Stimulated activated CD4-positive, alpha-beta T cell treated with anti-CD3 and anti-CD28 coated beads, Interleukin-4, amount 100 ng/mL, for 48 hours (primary cell): ENCODE results near the gene GPR161.
"Not testable (repeated sequence)": the region's sequence is repeated elsewhere in the genome, so short reads cannot be mapped to it uniquely, and the experiment has no call there.

Experiments
- DNase-seq, 2 donors: peaks; one replicate each; pipeline ENCODE4 v3.0.0-alpha.2; 2020; ENCODE audit warnings: low read depth in 2 of 2

Gene GPR161, protein sequence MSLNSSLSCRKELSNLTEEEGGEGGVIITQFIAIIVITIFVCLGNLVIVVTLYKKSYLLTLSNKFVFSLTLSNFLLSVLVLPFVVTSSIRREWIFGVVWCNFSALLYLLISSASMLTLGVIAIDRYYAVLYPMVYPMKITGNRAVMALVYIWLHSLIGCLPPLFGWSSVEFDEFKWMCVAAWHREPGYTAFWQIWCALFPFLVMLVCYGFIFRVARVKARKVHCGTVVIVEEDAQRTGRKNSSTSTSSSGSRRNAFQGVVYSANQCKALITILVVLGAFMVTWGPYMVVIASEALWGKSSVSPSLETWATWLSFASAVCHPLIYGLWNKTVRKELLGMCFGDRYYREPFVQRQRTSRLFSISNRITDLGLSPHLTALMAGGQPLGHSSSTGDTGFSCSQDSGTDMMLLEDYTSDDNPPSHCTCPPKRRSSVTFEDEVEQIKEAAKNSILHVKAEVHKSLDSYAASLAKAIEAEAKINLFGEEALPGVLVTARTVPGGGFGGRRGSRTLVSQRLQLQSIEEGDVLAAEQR

DNA sequence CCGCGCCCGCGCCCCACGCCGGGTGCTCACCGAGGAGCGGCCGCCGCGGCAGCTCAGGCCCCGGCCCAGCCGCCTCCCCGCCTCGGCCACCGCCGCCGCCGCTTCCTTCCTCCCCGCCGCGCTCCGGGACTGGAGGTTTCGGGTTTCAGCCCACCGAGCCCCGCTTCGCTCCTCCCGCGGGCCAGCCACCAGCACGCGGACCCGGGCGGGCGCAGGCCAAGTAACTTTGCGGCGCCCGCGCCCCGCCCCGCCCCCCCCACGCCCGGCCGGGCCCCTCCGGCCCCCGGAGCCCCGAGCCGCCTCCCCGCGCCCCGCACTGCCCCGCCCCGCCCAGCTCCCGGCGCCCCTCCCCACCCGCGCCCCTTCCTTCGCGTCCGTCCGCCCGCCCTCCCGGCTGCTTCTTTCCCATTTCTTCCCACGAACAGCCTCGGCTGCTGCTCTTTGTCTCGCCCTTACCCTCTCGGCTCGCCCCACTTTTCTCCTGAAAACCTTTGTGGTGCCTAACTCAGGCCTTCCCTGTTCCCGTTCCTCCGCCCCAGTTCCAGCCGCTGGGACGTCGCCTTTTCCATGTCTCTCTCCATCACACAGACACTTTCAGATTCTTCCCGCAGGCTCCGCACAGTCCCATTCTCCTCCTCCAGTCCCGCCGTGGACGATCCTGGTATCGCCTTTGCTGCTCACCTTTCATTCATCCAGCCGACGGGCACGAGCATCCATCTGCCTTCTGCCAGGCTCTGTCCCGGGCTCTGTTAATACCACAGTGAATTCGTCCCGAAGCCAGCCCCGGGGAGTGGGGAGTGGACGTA is at the start of gene GPR161:
Gene GPR161, minus strand, starts transcription at position 222 of the 806 bp plus-strand sequence. CDS start 32,080 bp downstream, outside the sequence.
- DNase-seq: peak in 1 of 2 donors; percentile 16

DNA sequence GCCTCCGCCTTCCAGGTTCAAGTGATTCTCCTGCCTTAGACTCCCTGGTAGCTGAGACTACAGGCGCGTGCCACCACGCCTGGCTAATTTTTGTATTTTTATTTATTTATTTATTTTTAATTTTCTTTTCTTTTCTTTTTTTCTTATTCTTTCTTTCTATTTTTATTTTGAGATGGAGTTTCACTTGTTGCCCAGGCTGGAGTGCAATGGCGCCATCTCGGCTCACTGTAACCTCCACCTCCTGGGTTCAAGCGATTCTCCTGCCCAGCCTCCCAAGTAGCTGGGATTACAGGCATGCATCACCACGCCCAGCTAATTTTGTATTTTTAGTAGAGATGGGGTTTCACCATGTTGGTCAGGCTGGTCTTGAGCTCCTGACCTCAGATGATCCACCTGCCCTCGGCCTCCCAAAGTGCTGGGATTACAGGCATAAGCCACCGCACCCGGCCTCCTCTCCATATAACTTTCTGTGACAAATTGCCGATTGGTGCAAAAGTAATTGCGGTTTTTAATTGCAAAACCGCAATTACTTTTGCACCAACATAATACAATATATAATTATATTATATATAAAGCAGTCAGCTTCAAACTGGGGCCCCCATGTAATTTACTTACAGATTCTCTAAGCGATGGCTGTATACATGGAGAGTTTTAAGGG is 44.5 kb upstream of the GPR161 start:
- DNase-seq: not testable (repeated sequence)

DNA sequence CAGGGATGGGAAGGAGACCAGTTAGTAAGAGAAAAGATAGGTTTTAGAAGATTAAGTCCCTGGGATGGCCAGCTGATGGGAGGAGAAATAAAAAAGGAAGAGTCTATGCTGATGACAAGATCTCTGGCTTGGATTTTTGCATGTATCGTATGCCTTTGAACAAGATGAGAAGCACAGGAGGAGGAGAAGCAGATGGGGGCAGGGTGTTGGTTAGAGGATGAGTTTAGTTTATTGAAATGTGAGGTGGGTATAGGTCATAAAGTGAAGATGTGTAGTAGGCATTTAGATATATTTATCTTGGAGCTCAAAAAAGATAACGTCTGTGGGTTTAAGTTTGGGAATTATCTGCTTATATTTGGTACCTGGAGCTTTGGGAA is 43.4 kb upstream of the GPR161 start:
- no peak for DNase-seq

DNA sequence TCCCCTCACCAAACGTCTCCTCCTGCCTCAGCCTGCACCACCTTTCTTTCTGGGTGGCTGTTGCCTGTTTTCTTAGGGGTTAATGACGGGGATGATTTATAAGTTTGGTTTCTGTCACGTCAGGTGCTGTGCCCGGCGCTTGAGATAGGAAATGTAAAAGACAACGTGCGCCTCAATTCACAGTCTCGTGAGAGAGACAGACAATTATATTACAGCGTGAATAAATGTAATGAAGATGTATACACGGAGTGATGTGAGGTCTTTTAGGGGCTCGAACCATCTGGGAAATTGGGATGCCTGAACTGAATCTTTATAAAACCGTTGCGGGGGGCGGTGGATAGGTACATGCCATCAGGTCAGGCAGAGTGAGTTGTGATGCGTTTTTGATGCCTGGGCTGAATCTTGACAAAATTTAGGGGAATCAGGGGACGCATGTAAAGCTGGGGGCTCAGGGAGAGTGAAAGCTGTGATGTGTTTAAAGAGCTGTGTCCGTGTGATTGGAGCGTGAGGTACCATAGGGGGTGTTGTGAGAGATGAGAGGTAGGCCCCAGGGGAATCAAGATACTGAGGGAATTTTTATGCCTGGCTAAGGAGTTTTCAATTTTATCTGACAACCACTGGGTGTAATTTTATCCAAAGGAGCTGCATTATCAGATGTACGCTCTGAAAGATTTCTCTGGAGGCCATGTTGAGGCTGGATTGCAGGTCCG is 42.9 kb upstream of the GPR161 start:
- peak in 1 of 2 donors; percentile 1 for DNase-seq

DNA sequence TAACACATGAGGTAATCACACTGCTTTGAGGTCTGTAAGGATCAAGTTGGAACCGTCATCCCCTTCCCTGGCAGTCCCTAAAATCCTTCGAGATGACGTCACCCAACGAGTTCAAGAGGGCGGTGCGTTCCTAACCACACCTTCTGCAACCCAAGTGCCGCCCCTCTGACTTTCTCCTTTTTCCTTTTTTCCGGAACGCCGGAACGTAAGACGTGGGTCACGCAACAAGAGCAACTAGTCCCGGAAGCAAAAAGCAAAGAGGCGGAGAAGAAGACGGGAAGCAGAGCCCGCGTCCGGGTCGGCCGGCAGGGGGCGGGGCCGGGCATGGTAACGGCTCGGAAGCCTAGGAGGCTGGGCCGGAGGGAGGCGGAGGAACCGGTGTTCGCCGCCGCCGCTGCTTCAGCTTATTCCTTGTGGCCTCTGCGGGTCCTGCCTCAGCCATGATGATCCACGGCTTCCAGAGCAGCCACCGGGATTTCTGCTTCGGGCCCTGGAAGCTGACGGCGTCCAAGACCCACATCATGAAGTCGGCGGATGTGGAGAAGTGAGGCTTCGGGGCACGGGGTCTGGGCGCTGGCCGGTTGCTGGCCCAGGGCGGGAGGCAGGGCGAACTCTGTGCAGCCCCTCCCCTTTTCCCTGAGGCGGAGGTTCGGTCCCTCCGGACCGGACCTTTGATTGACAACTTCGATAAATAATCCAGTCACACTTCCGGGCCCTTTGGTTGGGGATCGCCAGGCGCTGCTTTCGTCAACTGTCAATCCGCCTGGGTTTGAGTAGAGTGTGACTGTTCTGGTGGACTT is 42.1 kb upstream of the GPR161 start, which contains the start of gene TIPRL:
Gene TIPRL, plus strand, starts transcription at position 325 of the 800 bp plus-strand sequence. Its CDS starts 116 bp downstream, at position 441.
- peak; percentile 90 to 95 for DNase-seq

DNA sequence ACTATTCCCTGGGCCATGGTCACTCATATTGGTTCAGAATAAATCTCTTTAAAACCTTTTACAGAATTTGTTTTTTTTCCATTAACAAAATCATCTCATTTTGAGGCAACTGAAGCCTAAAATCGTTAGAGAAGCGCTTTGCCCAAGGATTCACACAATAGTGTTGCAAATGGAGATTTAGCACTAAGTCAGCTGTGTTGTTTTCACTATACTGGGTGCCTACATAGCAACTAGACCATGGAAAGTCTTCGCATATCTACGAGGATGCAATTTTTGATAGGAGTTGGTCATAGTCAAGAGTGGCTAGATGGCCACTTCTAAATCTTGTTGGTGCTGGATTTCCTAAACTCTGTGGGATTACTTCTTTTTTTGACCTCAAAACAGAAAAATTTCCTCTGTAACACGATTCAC is 41.5 kb upstream of the GPR161 start:
- no peak for DNase-seq

DNA sequence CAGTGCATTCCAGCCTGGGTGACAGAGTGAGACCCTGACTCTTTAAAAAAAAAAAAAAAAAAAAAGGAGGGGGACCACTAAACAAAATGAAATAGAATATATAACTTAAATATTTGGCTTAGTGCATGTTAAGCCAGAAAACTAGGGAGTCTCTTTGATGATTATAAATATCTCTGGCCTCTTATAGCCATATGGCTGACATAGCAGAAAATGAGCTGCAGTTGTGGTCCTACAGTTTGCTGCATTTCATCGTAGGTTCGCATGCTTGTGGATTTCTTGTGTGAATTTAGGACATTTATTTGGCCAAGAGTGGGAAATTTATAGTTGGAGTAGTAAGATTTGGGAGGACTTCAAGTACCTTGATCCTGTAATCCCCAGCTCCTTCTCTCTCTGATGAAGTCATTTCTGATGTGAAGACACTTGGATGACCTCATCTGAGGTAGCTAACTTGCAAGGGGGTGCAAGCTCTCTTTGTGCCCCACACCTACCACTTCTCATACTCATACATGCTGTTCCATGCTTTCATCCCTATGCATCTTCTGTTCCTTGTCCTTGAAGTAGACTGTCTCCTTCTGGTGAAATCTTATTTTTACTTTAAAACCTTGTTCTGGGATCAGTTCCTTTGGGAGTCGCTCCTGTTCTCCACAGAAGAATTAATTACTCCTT is 35.7 kb upstream of the GPR161 start:
- no peak for DNase-seq

DNA sequence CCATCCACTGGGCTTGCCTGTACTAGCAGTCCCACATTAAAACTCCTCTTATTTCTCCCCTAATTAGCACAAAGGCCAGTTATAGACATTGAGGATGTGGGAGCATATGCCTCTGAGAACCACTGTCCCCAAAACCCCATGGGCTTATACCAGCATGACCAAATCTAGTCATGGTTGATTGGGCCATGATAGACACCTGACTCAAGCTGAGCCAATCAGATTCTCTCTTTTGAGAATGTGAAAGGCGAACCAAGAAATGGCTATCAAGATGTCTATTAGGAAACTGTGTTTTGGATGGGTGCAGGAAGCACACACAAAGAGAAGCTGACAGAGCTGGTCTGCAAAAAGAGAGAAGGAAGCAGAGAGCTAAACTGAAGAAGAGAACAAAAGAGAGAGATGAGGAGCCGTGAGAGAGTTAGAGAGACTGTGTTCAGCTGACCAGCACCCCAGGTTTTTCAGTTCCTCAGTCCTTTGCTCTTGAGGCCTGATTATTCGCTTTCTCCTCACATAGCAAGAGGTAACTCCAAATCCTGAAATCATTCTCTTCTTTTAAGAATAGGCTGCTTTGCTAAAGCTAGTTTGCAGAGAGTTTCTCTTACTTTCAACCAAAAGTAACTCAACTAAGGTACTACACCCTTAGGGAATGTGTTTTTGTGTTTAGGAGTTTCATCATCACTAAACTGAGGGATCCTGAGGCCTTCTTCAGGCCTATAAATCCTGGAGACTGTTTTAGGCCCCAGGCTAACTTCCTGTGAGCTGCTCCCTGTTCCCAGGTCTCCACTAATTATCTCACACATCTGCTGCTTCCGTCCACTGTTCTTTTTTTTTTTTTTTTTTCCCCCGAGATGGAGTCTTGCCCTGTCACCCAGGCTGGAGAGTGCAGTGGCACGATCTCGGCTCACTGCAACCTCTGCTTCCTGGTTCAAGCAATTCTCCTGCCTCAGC is 34.1 kb upstream of the GPR161 start:
- DNase-seq: no peak

DNA sequence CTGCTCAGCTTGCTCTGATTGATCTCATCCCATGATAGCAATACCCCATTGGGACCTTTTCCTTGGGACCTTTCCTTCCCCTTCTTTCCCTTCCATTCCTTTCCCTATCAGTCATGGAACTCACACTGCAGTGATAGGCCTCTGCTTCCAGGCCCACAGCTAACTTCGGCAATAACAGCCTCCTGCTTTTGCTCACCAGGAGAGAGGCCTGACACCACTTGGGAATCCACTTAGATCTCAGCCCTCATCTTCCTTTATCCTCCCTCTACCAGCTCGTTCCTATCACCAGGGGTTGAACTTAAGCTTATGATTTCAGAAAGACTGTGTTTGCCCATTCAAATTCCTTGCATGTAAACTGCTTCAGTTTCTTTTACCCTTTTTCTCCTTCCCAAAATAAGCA is 31.1 kb upstream of the GPR161 start:
- no peak for DNase-seq

DNA sequence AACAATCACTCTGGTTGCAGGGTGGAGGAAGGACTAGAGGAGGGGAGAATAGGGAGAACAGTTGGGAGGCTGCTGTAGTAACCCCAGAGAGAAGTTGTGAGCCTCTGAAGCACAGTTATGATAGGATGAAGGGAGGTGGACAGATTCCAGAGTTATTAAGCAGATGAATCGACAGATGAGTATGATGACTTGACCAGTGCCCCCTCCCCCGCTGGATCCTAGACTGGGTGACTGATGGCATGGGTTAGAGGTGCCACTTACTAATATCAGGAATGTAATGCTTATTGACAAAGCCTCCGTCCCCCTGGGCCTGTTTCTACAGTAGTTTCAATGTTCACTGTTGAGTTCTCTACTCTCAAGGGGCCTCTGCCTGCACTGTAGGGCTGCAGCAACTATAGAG is 28.0 kb upstream of the GPR161 start:
- no peak for DNase-seq

DNA sequence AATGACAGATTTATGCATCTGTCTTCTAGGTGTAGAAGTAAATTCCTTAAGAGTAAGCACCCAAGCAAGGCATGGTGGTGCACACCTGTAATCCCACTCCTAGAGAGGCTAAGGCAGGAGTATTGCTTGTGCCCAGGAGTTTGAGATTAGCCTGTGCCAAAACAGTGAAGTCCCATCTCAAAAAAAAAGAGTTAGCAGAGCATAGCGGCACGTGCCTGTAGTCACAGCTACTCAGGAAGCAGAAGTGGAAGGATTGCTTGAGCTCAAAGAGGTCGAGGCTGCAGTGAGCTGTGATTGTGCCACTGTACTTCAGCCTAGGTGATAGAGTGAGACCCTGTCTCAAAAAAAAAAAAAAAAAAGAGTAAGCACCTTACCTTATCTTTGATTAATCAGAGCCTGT is 26.9 kb upstream of the GPR161 start:
- DNase-seq: no peak

DNA sequence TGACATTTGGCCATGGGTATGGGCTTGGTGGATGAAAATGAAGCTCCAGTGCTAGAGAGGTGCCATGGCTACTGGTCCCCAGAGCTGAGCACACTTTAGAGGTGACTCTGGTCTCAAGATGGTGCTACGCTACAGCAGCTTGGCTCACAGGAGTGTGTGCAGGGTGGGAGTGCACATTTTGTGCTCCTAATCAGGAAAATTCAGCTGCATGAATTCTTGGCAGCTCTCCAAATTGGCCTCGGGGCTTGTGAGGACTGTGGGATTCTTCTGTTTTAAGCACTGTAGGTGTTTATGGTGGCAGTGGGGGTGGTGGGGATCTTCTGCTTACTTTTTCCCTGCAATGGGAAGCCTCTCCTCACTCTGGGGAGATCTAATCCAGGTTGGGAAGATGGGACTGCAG is 24.7 kb upstream of the GPR161 start:
- DNase-seq: no peak

DNA sequence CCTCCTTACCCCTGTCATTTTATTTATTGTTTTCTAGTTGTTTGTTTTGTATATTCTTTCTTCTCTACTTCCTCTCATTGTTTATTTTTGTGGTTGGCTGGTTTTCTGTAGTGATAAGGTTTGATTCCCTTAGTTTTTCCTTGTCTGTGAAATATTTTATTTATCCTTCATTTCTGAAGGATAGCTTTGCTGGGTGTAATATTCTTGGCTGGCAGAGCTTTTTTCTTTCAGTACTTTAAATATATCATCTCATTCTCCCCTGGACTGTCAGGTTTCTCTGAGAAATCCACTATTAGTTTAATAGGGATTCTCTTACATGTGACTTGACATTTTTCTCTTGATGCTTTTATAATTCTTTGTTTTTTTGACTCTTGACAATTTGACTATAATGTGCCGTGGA is 23.2 kb upstream of the GPR161 start:
- DNase-seq: no peak

DNA sequence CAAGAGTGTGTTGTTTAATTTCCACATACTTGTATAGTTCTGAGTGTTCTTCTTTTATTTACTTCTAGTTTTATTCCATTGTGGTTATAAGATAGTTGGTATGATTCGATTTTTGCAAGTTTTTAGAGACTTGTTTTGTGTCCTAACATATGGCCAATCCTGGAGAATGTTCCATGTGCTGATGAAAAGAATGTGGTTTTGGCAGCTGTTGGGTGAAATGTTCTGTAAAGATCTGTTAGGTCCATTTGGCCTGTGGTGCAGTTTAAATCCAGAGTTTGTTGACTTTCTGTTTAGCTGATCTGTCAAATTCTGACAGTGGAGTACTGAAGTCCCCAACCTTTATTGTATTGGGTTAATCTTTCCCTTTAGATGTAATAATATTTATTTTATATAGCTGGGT is 22.5 kb upstream of the GPR161 start:
- DNase-seq: no peak

DNA sequence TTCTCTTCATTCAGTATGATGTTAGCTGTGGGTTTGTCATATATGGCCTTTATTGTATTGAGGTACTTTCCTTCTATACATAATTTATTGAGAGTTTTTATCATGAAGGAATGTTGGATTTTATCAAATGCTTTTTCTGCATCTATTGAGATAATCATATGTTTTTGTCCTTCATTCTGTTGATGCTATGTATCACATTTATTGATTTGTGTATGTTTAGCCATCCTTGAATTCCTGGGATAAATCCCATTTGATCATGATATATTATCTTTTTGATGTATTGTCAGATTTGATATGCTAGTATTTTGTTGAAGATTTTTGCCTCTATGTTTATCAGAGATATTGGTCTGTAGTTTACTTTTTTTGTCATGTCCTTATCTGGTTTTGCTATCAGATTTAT is 20.9 kb upstream of the GPR161 start:
- DNase-seq: no peak

DNA sequence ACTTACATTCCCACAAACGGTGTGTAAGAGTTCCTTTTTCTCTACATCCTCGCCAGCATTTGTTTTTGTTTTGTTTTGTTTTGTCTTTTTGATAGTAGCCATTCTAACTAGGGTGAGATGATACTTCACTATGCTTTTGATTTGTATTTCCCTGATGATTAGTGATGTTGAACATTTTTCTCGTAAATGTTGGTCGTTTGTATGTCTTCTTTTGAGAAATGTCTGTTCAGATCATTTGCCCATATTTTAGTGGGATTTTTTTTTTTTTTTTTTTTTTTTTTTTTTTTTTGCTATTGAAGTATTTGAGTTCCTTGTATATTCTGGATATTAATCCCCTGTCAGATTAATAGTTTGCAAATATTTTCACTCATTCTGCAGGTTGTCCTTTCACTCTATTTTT is 19.2 kb upstream of the GPR161 start:
- no peak for DNase-seq

DNA sequence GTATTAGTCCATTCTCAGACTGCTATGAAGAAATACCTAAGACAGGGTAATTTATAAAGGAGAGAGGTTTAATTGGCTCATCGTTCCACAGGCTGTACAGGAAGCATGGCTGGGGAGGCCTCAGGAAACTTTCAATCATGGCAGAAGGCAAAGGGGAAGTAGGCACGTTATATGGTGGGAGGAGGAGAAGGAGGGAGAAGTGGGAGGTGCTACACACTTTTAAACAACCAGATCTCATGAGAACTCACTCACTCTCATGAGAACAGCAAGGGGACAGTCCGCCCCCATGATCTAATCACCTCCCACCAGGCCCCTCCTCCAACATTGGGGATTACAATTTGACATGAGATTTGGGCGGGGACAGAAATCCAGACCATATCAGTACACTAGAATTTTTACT is 18.0 kb upstream of the GPR161 start:
- DNase-seq: not testable (repeated sequence)

DNA sequence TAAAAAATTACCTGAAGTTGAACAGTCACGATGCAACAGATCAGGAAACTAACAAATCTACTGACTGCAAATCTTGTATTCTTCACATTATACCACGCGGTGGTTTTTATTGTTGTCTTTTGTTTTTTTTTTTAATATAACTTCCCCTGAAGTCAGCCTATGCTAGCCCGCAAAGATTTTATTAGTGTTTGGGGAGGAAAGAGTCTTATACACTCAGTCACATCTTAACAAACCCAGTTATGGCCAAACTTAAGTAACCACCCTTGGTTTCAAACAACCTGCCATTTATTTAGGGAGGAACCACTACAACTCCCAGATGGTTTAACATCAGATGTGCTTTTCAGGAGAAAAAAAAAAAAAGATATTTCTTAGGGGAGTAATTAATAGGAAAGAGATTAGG is 15.2 kb upstream of the GPR161 start:
- DNase-seq: no peak

DNA sequence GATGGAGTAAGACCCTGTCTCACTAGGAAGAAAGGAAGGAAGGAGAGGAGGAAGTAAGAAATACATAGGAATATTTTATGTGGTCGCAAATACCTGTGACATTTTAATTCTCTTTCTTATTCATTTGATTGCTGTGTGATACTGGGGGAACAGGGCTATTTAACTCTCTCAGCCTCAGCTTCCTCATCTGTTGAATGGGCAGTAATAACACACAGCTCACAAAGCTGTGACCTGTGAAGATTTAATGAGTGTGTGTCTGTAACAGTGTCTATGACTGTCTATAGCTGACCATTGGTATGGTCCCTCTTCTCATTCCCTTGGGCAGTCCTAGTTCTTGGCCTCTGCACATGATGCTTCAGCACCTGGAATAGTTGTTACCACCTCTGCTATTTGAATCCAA is 13.6 kb upstream of the GPR161 start:
- DNase-seq: no peak
